Pericardium fibroblast (primary cell): ENCODE results near the gene STX12. TPM values are rescaled to one million over a fixed set of nuclear protein-coding genes. Genes with fewer than 3 reads are reported as not detected.

ENCODE experiments used
- total RNA-seq: library from RNA; depleted of rRNA; stranded (reverse); fragments of >200 nt; gene quantifications from 2 replicates; pipeline ENCODE4 v1.2.3, GENCODE V29; 2015

Gene STX12
- total RNA-seq = 37.0 and 58.7 TPM in 2 replicates

DNA sequence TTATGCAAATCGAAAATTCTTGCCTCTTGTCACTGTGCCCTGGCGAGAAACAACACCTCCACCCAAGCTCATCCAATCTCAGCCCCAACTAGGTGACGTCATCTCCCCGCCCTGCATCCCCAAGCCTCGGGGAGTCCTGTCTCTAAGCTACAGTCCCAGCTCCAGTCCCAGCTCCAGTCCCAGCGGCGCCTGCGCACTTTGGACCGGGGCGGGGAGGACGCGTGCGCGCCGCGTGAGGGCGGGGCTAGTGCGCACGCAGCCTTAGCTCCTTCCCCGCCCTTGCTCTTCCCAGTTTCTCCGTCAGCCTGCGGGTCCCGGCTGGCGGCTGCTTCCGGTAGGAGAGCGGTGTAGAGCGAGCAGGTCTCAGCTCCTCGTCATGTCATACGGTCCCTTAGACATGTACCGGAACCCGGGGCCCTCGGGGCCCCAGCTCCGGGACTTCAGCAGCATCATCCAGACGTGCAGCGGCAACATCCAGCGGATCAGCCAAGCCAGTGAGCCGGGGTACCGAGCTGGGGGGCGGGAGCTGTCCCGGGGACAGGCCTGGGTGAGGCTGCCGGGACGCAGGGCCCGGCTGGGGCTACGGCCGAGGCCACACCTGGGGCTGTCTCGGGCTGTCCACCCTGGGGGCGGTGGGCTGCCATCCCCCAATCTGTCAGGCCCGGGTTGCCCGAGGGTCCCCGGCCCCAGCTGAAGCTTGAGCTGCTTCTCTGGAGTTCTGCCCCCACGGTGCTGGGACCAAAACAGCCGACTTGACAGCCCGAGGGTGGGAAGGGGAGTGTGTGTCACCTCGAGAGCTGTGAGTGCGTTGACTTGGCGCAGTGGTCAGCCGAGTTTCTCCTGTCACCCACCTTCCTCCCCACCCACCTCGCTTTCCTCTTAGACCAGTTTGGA is at the start of gene STX12:
TSS of gene STX12 (plus strand) at position 288 of the 894 bp plus-strand sequence. CDS start at position 377, 89 bp downstream.

DNA sequence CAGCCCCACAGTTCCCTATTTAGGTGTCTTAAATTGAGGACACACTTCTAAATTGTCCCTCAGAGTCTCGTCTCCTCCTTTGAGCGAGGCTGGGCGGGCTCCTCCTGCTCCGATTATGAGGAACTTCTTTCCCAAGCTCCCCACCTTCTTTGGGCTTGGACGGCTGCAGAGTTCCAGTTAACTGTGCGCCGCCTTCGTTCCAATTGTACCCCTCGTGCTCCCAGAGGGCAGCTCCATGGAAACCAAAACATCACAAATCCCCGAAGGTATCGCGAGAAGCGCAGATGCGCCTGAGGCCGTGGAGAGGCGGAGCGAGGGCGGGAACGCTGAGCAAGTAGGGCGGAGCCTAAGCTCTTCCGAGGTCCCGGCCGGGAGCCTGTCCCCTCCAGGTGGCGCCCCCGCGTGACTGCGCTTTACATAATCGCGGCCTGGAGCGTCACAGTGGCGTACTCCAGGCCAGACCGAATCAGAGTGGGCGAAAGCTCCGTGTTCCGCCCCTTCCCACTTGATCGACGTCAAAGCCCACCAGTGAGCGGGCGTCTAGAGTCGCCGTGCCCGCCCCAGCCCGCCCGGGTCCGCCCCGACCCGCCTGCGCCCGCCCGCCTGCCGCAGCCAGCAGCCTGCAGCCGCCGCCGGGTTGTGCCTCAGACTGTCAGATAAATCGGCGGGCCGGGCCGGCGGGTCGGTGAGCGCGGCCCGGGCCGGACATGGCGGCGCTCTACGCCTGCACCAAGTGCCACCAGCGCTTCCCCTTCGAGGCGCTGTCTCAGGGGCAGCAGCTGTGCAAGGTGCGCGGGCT is 47.4 kb upstream of the STX12 start, which contains the start of gene FAM76A:
TSS of gene FAM76A (plus strand) at position 588 of the 799 bp plus-strand sequence. CDS start at position 708, 120 bp downstream.

DNA sequence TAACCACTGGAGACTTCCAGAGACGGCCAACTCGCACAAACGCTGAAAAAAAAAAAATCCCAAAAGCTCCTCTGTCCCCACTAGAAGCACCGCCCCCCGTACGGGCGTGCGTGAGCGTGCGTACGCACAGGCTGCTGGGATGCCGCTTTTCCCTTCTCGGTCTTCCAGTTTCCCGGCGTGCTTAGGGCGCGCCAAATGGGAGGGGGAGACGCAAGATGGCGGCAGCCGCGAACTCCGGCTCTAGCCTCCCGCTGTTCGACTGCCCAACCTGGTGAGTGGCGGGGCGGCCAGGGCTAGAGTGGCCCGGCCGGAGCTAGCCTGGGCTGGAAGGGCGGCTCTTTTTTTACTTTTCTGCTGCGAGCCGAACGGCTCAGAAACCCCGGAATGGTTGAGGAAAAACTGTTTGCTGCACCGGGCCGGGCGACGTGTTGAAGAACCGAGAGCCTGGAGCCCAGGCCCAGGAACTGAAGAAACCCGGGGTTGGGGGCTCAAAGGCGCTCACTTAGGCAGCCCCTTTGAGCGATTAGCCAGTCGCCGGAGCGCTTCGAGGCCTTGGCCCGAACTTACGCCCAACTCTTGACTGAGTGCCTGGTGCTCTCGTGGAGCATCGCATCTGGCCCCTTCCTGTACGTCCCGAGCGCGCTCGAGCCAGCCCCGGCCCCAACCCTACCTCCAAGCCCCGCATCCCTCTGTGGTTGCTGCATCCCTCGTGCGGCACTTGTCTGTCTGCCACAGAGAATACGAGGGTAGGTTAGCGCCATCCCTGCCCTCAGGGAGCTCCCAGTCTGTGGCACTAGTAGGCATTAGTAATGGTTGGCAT is 57.8 kb downstream of the STX12 start, which contains the start of gene PPP1R8:
TSS of gene PPP1R8 (plus strand) at position 162 of the 820 bp plus-strand sequence. CDS start at position 216, 54 bp downstream.

DNA sequence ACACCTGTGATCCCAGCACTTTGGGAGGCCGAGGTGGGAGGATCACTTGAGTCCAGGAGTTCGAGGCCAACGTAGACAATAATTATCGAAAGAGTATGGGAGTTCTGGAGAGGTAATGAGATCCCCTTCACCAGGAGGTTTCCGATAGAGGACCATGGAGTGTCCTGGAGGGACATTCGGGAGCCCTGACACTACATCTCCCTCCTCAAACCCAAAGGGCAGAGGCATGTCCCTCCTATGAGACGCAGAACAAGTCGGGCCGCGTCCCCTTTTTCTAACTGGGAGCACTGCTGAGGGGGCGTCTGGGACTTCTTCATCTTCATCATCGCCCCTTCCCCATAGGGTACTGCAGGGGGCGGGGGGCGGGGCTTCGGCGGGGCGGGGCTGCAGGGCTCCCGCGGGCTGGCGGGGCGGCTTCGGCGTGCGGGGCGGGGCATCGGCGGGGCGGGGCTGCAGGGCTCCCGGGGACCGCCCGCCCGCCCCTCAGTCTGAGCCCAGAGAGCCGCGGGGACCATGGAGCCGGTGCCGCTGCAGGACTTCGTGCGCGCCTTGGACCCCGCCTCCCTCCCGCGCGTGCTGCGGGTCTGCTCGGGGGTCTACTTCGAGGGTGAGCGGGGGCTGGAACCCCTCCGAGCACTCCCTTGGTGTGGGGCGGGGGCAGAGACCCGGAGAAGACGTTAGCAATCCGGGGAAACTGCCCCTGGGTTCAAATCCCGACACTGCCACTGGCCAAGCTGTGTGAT is 99.2 kb downstream of the STX12 start, which contains the start of gene THEMIS2:
TSS of gene THEMIS2 (plus strand) at position 486 of the 743 bp plus-strand sequence. CDS start at position 514, 28 bp downstream.

Other genes starting within 250 kb of the STX12 start
- 19.3 and 22.0 TPM in 2 replicates for gene AHDC1, start 169.1 kb upstream of the STX12 start, total RNA-seq
- not detected in 2 replicates for gene FGR, start 138.0 kb upstream of the STX12 start, total RNA-seq
- gene IFI6, start 101.0 kb upstream of the STX12 start, total RNA-seq = 45.8 and 56.7 TPM in 2 replicates
- gene FAM76A, start 47.3 kb upstream of the STX12 start, total RNA-seq = 2.8 and 8.5 TPM in 2 replicates
- gene PPP1R8, start 57.6 kb downstream of the STX12 start, total RNA-seq = 29.4 and 37.6 TPM in 2 replicates
- gene THEMIS2, start 99.3 kb downstream of the STX12 start, total RNA-seq = 3.2 and 5.6 TPM in 2 replicates
- 17.5 and 19.7 TPM in 2 replicates for gene RPA2, start 141.4 kb downstream of the STX12 start, total RNA-seq
- gene SMPDL3B, start 161.8 kb downstream of the STX12 start, total RNA-seq = not detected in 2 replicates
- gene XKR8, start 186.8 kb downstream of the STX12 start, total RNA-seq = 4.2 and 6.8 TPM in 2 replicates